Activated naive CD8-positive, alpha-beta T cell treated with anti-CD3 and anti-CD28 coated beads, Interleukin-2, amount 50 U/mL, for 16 hours (primary cell): ENCODE results near the gene LIN52.

Experiments
- DNase-seq: peaks from one replicate; pipeline ENCODE4 v3.0.0-alpha.2; 2020; ENCODE audit warnings: low read depth, low spot score

Gene LIN52

GRCh38 chr14:74237441-74237840, 152.7 kb downstream of the LIN52 start:
- DNase-seq: no peak

- no peak for DNase-seq
Measured at GRCh38 chr14:74238974-74239847, 154.5 kb downstream of the LIN52 start, which contains the start of gene VSX2. VSX2 (plus strand) TSS chr14:74239449; CDS start chr14:74239562, 113 bp downstream.

GRCh38 chr14:74239848-74240793, 155.4 kb downstream of the LIN52 start:
- DNase-seq: no peak

- DNase-seq: no peak
Measured at GRCh38 chr14:74240794-74241651, 156.3 kb downstream of the LIN52 start.

- no peak for DNase-seq
Measured at GRCh38 chr14:74241652-74242017, 156.9 kb downstream of the LIN52 start.

GRCh38 chr14:74242021-74242779, 157.4 kb downstream of the LIN52 start:
- no peak for DNase-seq

GRCh38 chr14:74242780-74243042, 158.0 kb downstream of the LIN52 start:
- no peak for DNase-seq

- no peak for DNase-seq
Measured at GRCh38 chr14:74243051-74243450, 158.3 kb downstream of the LIN52 start.

- DNase-seq: no peak
Measured at GRCh38 chr14:74244115-74244514, 159.4 kb downstream of the LIN52 start.

GRCh38 chr14:74245292-74245691, 160.5 kb downstream of the LIN52 start:
- DNase-seq: no peak

- no peak for DNase-seq
Measured at GRCh38 chr14:74246542-74246941, 161.8 kb downstream of the LIN52 start.

GRCh38 chr14:74248017-74248416, 163.3 kb downstream of the LIN52 start:
- no peak for DNase-seq

GRCh38 chr14:74249433-74250375, 164.9 kb downstream of the LIN52 start:
- no peak for DNase-seq
